SJCRH30 (cell line): ENCODE results near the gene MYOF. TPM values are rescaled to one million over a fixed set of nuclear protein-coding genes. Genes with fewer than 3 reads are reported as not detected.
"Not testable (repeated sequence)": the region's sequence is repeated elsewhere in the genome, so short reads cannot be mapped to it uniquely, and the experiment has no call there.

Experiments
- DNase-seq, 2 experiments: peaks; one replicate each; pipeline ENCODE4 v3.0.0-alpha.2; 2015 to 2020
- H3K27ac ChIP-seq: fragments of 250-450 bp; sonication (Bioruptor Pico); 2 replicates; pipeline ENCODE4 v1.5.1; 2020; ENCODE audit warnings: mild to moderate bottlenecking, moderate library complexity
- H3K27me3 ChIP-seq: fragments of 250-450 bp; sonication (Bioruptor Pico); 2 replicates; pipeline ENCODE4 v1.5.1; 2020; ENCODE audit warnings: mild to moderate bottlenecking, moderate library complexity
- H3K36me3 ChIP-seq: fragments of 250-450 bp; sonication (Bioruptor Pico); 2 replicates; pipeline ENCODE4 v1.5.1; 2020; ENCODE audit warnings: mild to moderate bottlenecking, moderate library complexity
- H3K4me1 ChIP-seq: fragments of 250-450 bp; sonication (Bioruptor Pico); 2 replicates; pipeline ENCODE4 v1.5.1; 2020; ENCODE audit warnings: mild to moderate bottlenecking, moderate library complexity
- H3K4me3 ChIP-seq: fragments of 250-450 bp; sonication (Bioruptor Pico); 2 replicates; pipeline ENCODE4 v1.5.1; 2020; ENCODE audit warnings: mild to moderate bottlenecking, moderate library complexity
- H3K9me3 ChIP-seq: fragments of 250-450 bp; sonication (Bioruptor Pico); replicated peaks from 2 replicates; pipeline ENCODE4 v1.5.1; 2020; ENCODE audit warnings: mild to moderate bottlenecking, moderate library complexity
- total RNA-seq: library from RNA; depleted of rRNA; stranded (reverse); fragments of >200 nt; shearing (Covaris generic); gene quantifications from 2 replicates; pipeline ENCODE4 v1.2.3, GENCODE V29; 2014

Gene MYOF
- total RNA-seq, 1 experiment from 2014 or later = 4.2 TPM

DNA sequence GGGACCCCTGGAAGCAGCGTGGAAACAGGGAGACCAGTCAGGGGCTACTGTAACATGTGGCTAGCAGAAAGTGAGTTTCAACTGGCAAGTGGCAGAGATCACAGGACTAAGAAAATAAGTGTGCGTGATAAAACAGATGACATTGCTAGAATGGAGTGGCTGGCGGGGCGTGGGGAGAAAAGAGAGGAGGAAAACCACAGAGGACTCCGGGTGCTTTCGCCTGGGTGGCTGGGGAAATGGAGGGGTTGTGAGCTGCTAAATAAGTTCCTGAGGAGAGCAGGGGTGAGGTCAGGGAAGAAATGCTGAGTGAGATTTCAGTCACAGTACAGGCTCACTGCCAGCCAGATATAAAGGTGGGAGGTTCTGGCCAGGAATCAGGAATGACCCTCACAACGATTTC lies 166.9 kb downstream of the MYOF start:
- Histone ChIP-seq H3K4me1 (no peaks in the 10 kb centered on the region), H3K27me3 (no peaks in the 10 kb centered on the region), H3K27ac (no peak overlapping the region), H3K36me3 (no peaks in the 10 kb centered on the region), H3K9me3 (no peaks in the 10 kb centered on the region), H3K4me3 (no peak overlapping the region)
- DNase-seq = no peak

DNA sequence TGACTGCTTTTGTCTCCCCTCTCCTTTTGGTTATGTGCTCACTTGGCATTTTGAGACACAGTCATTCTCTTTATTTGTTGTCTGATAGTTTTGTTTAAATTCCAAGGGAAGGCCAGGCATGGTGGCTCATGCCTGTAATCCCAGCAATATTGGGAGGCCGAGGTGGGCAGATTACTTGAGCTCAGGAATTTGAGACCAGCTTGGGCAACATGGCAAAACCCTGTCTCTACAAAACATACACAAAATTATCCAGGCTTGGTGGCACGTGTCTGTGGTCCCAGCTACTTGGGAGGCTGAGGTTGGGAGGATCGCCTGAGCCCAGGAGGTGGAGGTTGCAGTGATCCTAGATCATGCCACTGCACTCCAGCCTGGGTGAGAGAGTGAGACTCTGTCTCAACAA lies 167.5 kb downstream of the MYOF start:
- not testable (repeated sequence) for H3K4me3 ChIP-seq, DNase-seq, H3K36me3 ChIP-seq, H3K27ac ChIP-seq, H3K27me3 ChIP-seq, H3K9me3 ChIP-seq, H3K4me1 ChIP-seq

DNA sequence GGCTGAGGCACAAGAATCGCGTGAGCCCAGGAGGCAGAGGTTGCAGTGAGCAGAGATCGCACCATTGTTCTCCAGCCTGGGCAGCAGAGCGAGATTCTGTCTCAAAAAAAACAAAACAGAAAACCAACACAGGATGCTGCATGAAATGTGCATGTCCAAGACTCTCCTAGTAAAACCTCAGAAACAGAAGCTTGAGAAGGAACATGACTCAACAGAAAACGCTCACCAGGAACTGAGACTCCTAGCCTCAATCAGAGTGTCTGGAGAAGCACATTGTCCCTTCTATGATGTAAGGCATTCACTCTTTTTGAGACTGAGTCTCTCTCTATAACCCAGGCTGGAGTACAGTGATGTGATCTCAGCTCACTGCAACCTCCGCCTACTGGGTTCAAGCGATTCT lies 168.3 kb downstream of the MYOF start:
- no peak for DNase-seq
- no peaks in the 10 kb centered on the region for H3K9me3 ChIP-seq
- H3K27ac ChIP-seq = no peak overlapping the region
- H3K36me3 ChIP-seq = no peaks in the 10 kb centered on the region
- no peak overlapping the region for H3K4me3 ChIP-seq
- no peaks in the 10 kb centered on the region for H3K4me1 ChIP-seq
- H3K27me3 ChIP-seq = no peaks in the 10 kb centered on the region

DNA sequence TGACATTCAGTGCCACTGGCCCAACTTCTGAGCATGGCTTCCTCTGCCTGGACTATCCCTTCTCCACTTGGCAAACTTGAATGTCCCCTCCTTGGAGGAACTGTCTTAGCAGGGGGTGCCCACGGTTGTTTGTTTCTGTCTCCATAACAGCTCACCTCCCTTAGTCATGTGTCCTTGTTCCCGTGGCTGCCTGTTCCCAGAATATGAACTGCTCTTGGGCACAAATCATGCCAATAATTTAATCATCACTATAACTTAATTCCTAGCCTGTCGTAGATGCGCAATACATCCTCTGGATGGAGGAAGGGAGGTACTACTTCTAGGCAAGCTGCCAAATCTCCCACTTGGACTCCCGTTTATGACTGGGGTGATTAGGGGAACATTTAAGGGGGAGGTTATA lies 173.1 kb downstream of the MYOF start:
- no peaks in the 10 kb centered on the region for H3K27me3 ChIP-seq
- no peak for DNase-seq
- no peak overlapping the region for H3K27ac ChIP-seq

DNA sequence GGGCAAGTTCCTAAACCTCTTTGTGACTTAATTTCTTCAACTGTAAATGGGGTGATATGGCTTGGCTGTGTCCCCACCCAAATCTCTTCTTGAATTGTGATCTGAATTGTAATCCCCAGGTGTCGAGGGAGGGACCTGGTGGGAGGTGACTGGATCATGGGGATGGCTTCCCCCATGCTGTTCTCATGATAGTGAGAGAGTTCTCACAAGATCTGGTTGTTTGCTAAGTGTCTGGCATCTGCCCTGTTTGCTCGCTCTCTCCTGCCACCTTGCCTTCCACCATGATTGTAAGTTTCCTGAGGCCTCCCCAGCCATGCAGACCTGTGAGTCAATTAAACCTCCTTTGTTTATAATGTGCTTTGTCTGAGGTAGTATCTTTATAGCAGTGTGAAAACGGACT lies 177.0 kb downstream of the MYOF start:
- Histone ChIP-seq H3K27ac (no peak overlapping the region), H3K4me3 (no peak overlapping the region), H3K36me3 (no peaks in the 10 kb centered on the region), H3K4me1 (no peaks in the 10 kb centered on the region), H3K27me3 (no peaks in the 10 kb centered on the region), H3K9me3 (no peaks in the 10 kb centered on the region)
- no peak for DNase-seq

More for the DNA sequence above, 173.1 kb downstream of the MYOF start:
- no peaks in the 10 kb centered on the region for H3K9me3 ChIP-seq
- no peak overlapping the region for H3K4me3 ChIP-seq
- H3K4me1 ChIP-seq = no peaks in the 10 kb centered on the region
- H3K36me3 ChIP-seq = no peaks in the 10 kb centered on the region

DNA sequence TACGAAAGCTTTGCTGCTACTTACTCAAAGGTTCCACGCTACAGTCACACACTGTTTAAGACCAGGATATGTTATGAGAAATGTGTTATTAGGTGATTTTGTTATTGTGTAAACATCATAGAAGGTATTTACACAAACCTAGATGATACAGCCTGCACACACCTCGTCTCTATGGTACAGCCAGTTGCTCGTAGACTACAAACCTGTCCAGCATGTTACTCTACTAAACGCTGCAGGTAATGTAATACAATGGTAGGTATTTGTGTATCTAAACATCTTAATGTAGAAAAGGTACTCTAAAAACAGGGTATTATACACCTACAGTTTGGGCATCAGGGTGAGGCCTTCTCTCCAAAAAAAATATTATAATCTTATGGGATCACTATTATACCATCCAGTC lies 181.2 kb downstream of the MYOF start:
- no peak for DNase-seq
- Histone ChIP-seq H3K36me3 (no peaks in the 10 kb centered on the region), H3K27me3 (no peaks in the 10 kb centered on the region), H3K9me3 (no peaks in the 10 kb centered on the region), H3K4me3 (no peak overlapping the region), H3K27ac (no peak overlapping the region), H3K4me1 (no peaks in the 10 kb centered on the region)

DNA sequence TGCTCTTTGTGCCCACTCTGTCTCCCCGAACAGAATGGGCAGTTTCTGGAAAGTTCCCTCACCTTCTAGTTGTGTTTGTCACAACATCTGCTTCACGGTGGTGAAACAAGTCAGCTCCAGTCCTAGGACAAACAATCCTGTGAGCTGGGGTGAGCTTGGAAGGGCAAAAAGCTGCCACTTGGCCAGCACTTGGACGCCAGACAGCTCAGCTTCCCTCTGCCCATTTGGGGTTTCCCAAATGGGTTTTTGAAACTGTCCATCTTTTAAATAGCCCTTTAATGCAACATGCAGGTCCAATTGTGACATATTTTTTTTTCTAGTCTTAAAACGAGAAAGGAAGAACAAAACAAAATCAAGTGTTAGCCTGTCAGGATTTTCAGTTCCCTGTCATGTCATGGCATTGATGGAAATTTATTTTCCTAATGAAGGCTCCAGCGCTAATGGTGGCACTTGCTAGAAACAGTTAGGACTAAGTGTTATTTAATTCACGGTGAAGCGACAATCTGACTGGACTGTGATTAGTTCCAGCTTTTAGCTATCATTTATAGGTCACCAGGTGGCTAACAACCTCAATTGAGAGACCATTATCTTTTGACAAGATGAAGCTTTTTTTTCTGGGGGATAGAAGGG lies 181.7 kb downstream of the MYOF start:
- H3K27ac ChIP-seq = no peak overlapping the region

DNA sequence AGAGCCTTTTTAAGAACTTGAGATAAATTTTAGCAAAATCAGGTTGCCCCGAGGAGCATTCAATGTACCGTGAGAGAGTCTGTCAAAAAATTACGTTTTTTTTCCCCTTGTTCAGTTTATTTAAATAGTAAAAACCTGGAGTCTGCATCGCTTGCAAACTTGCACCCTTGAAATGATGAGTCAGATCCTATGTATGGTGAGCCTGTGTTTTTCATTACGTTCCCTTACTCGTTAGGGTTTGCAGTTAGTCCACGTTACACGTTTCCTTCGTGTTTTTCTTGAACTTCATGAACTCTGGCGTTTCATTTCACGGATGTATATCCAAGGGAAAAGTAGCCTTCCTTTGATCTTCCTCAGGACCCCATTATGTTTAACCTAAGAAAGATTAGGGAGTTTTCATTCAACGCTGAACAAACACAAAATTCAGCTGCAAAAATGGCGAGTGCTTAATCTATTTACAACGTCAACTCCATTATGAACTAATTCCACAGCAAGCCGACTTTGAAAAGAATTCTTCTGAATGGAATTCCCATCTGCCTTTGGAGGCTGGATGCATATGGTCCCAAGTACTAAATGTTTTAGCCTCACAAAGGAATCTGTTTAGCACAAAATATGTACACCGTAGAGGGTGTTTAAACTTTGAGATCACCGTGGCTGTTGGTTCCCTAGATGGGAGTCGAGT lies 182.4 kb downstream of the MYOF start:
- H3K9me3 ChIP-seq = no peaks in the 10 kb centered on the region
- no peaks in the 10 kb centered on the region for H3K4me1 ChIP-seq
- H3K27ac ChIP-seq = no peak overlapping the region
- DNase-seq = no peak
- no peaks in the 10 kb centered on the region for H3K36me3 ChIP-seq
- H3K4me3 ChIP-seq = peak overlapping the region; percentile 43
- H3K27me3 ChIP-seq = no peaks in the 10 kb centered on the region

More for the DNA sequence above, 181.7 kb downstream of the MYOF start:
- H3K4me3 ChIP-seq = peak overlapping the region; percentile 43
- H3K4me1 ChIP-seq = no peaks in the 10 kb centered on the region
- no peak for DNase-seq
- no peaks in the 10 kb centered on the region for H3K36me3 ChIP-seq
- no peaks in the 10 kb centered on the region for H3K27me3 ChIP-seq
- no peaks in the 10 kb centered on the region for H3K9me3 ChIP-seq

DNA sequence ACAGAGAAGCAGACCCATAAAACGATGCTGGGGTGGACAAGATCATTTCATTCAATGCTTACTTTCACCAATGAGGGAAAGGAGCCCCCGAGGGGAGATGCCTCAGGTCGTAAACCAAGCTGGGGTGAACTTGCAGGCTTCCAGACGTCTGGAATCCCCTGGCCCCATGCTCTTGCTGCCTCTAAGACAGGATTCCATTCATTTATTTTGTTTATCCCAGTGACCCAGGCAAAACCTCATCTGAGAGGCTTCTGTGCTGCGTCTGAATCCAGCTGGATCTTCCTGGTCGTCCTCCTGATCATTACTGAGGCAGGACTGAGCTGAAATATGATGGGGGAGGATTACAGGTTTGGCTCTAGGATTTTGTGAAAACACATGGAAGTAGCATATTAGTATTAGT lies 182.9 kb downstream of the MYOF start:
- Histone ChIP-seq H3K27me3 (no peaks in the 10 kb centered on the region), H3K36me3 (no peaks in the 10 kb centered on the region), H3K4me3 (peak overlapping the region; percentile 43), H3K9me3 (no peaks in the 10 kb centered on the region), H3K27ac (no peak overlapping the region), H3K4me1 (no peaks in the 10 kb centered on the region)
- DNase-seq = no peak

DNA sequence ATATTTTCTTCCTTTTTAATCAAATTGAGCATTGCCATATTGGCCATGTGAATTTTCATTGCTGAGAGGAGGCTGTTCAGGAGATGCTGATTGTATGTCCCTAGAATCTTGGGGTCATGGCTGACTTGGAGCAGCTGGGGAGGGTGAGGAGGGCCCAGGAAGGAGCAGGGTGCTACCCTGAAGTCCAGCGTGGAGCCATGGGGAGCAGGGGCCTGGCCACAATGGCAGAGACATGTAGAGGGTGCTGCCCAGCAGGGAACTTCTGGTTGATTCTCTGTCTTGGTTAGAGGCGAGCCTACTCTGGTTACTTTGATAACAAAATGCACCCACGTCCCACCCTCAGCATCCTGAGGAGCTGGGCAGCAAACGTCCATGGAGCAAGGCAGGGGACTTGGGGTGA lies 186.0 kb downstream of the MYOF start:
- H3K36me3 ChIP-seq = no peaks in the 10 kb centered on the region

DNA sequence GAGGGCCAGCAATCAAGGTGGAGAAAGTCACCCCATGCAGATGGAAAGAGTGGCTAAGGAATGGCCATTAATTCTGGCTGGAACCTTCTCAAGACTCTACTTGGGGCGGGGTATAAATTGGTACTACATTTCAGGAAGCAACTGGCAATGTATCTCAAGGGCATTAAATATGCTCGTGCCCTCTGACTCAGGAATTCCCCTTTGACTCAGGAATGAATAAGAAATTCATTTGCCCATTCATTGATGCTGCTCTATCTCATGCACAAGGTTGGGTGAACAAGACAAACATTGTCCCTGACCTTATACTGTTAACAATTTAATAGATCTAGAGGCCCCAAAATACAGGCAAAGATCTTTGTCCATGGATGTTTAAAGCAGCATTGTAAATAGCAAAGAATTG lies 188.1 kb downstream of the MYOF start:
- no peak for DNase-seq
- Histone ChIP-seq H3K9me3 (no peaks in the 10 kb centered on the region), H3K4me1 (no peaks in the 10 kb centered on the region), H3K4me3 (no peak overlapping the region), H3K27me3 (no peaks in the 10 kb centered on the region), H3K27ac (no peak overlapping the region), H3K36me3 (no peaks in the 10 kb centered on the region)

More for the DNA sequence above, 186.0 kb downstream of the MYOF start:
- no peaks in the 10 kb centered on the region for H3K9me3 ChIP-seq
- no peaks in the 10 kb centered on the region for H3K4me1 ChIP-seq
- no peak for DNase-seq
- no peak overlapping the region for H3K27ac ChIP-seq
- H3K4me3 ChIP-seq = no peak overlapping the region
- H3K27me3 ChIP-seq = no peaks in the 10 kb centered on the region

DNA sequence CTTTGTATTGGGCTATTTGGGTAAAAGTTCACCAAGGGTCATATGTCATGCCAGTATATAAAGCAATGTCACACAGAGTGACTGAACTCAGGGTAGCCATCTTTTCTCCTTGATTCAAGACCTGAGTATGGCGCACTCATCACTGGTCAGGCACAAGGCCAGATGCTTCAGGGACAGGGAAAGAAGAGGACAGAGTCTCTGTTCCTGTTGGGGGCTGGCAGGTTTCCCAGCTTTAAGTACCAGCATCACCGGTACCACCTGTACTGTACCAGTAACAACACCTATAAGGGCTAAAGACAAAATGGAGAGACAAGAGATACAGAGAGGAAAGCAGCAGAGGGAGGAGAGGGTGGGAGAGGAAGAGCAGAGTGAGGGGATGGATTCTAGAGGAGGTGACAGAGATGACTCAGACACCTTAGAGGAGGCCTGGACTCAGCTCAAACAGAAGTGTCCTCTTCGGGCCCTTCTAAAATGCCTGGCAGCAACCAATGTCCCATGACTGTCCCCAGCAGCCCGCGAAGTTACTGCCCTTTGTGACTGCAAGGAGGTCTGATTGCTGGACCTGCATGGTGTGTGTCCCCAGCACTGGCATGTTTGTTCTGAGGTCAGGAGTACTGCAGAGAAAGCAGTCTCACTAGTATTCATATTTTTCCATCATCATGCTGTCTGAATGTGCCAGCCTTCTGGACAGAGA lies 191.3 kb downstream of the MYOF start:
- no peak overlapping the region for H3K27ac ChIP-seq
- H3K4me1 ChIP-seq = peaks cover 3% of the 10 kb centered on the region; the same call in 1 of the 2 replicates
- no peaks in the 10 kb centered on the region for H3K9me3 ChIP-seq
- no peaks in the 10 kb centered on the region for H3K27me3 ChIP-seq
- no peak overlapping the region for H3K4me3 ChIP-seq
- H3K36me3 ChIP-seq = no peaks in the 10 kb centered on the region
- DNase-seq = no peak

DNA sequence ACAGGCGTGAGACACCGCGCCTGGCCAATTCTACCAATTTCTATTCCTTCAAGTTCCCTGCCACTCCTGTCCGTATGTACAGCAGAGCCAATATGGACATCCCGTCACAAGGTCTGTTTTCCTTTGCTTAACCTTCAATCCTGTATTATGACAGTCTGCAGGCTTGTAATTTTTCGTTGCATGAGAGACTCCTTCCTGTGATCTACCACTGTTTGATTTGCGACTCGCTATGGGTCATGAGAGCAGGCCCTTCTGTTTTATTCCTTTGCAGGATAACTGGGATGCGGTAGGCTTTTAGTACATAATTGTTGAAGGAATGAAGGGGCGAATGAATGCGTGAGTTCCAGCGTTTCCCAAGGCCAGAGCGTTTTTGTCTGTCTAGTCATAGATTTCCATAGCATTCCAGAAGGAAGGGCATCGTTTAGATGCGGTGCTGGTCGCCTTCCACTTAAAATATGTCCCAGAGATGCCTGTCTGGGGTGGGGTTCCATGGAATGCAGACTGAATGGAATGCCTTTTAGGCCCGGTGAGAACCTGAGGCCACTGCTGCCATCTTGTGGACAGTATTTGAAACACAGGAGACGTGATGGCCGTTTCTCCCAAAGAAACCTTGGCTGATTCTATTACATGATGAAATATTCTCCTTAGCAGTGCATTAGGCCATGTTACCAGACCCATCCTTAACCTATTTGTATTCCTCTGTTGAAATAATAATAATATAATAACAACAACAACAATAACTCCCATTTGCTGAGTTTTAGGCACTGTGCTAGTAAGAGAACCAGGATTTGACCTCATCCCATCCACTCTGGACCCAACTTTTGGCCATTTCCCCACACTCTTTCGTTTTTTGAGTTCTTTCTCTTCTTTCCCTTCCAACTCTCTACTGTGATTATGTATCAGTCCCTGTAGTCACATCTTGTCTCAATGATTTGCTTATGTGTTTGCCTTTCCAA lies 193.2 kb downstream of the MYOF start:
- peaks cover 3% of the 10 kb centered on the region; the same call in 1 of the 2 replicates for H3K4me1 ChIP-seq
- H3K4me3 ChIP-seq = no peak overlapping the region
- peak overlapping the region; percentile 44; the same call in 1 of the 2 replicates for H3K27ac ChIP-seq
- H3K27me3 ChIP-seq = no peaks in the 10 kb centered on the region
- H3K9me3 ChIP-seq = no peaks in the 10 kb centered on the region
- no peaks in the 10 kb centered on the region for H3K36me3 ChIP-seq
- peak; percentile 72 to 82 for DNase-seq

DNA sequence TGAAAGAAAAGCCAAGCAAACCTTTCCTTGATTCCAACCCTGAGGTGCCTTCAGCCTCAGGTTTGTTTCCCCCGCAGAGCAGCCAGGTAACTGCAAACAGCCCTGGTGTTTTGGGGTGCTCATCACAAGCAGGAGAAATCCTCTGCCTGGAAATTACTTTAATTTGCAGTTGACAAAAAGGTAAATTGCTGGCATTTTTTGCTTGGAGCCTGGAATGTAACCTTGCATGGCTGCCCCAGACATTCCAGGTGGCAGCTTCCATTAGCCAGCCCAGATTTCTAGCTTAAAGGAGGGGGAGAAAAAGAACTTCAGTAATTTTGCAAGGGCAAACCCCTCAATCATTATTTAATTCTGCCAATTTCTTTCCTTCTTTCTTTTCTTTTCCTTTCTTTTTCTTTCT lies 194.4 kb downstream of the MYOF start:
- no peak overlapping the region for H3K4me3 ChIP-seq
- no peak for DNase-seq
- H3K4me1 ChIP-seq = peaks cover 3% of the 10 kb centered on the region; the same call in 1 of the 2 replicates
- no peak overlapping the region for H3K27ac ChIP-seq
- no peaks in the 10 kb centered on the region for H3K27me3 ChIP-seq
- no peaks in the 10 kb centered on the region for H3K36me3 ChIP-seq
- H3K9me3 ChIP-seq = no peaks in the 10 kb centered on the region
